Activated CD4-positive, alpha-beta T cell treated with anti-CD3 and anti-CD28 coated beads, Interleukin-2, Interleukin-6, amounts not matched to agents 100 ng/mL and 50 ng/mL, durations not matched to agents 16 hours and 8 hours (primary cell): ENCODE measurements around the gene KCNH4.
A peak's percentile ranks its signal among the peaks of the same experiment; 100 is the strongest.
"Not testable (repeated sequence)": the region's sequence is repeated elsewhere in the genome, so short reads cannot be mapped to it uniquely, and the experiment has no call there.

Source experiments
- DNase-seq: peaks from one replicate; pipeline ENCODE4 v3.0.0-alpha.2; 2020

The KCNH4 gene

GRCh38 chr17:42193969-42194899, 13.3 kb upstream of the KCNH4 start, which contains the start of gene GHDC:
GHDC (minus strand) TSS chr17:42194494; CDS start chr17:42193581, 913 bp downstream.
- DNase-seq = peak; percentile 91

GRCh38 chr17:42193216-42193968, 12.4 kb upstream of the KCNH4 start:
- DNase-seq = no peak

- DNase-seq = no peak
Observed at GRCh38 chr17:42192189-42193126, 11.5 kb upstream of the KCNH4 start.

- DNase-seq = no peak
Observed at GRCh38 chr17:42191275-42191608, 10.3 kb upstream of the KCNH4 start.

- no peak for DNase-seq
Observed at GRCh38 chr17:42190491-42191274, 9.7 kb upstream of the KCNH4 start.

- no peak for DNase-seq
Observed at GRCh38 chr17:42189651-42189965, 8.7 kb upstream of the KCNH4 start.

GRCh38 chr17:42188749-42189650, 8.1 kb upstream of the KCNH4 start:
- no peak for DNase-seq

GRCh38 chr17:42187833-42188232, 6.9 kb upstream of the KCNH4 start:
- no peak for DNase-seq

GRCh38 chr17:42186191-42186590, 5.2 kb upstream of the KCNH4 start:
- DNase-seq = not testable (repeated sequence)

GRCh38 chr17:42185621-42185930, 4.6 kb upstream of the KCNH4 start:
- DNase-seq = no peak

- no peak for DNase-seq
Observed at GRCh38 chr17:42184713-42185620, 4.0 kb upstream of the KCNH4 start, which contains the start of gene HCRT. HCRT (minus strand) TSS chr17:42185452; CDS start chr17:42185365, 87 bp downstream.

- DNase-seq = peak; percentile 89
Observed at GRCh38 chr17:42183741-42184711, 3.1 kb upstream of the KCNH4 start.

GRCh38 chr17:42182927-42183734, 2.2 kb upstream of the KCNH4 start:
- no peak for DNase-seq

GRCh38 chr17:42181851-42182207, 887 bp upstream of the KCNH4 start:
- DNase-seq = no peak

- DNase-seq = no peak
Observed at GRCh38 chr17:42180411-42180921, 476 bp downstream of the KCNH4 start.

GRCh38 chr17:42179911-42180410, 981 bp downstream of the KCNH4 start:
- DNase-seq = no peak

- no peak for DNase-seq
Observed at GRCh38 chr17:42179335-42179734, 1.6 kb downstream of the KCNH4 start.

GRCh38 chr17:42178817-42179216, 2.1 kb downstream of the KCNH4 start:
- peak; percentile 48 for DNase-seq
